Measurements from ENCODE around the gene DDX54. TPM values are rescaled to one million over a fixed set of nuclear protein-coding genes. Genes with fewer than 3 reads are reported as not detected.
A peak's percentile ranks its signal among the peaks of the same experiment; 100 is the strongest.

DDX54 gene
- total RNA-seq, 1 experiment from 2014 or later: 83.0 TPM

GRCh38 chr12:113127791-113128199 lies 57.5 kb downstream of the DDX54 start:
- no peak overlapping the region for H3K4ac ChIP-seq (ENCODE audit: low read depth, low read length)
- peaks cover 6% of the 10 kb centered on the region; the same call in 1 of the 2 replicates for H3K27me3 Mint-ChIP-seq (ENCODE audit: low read depth)
- no peak overlapping the region for H2BK120ac ChIP-seq (ENCODE audit: low read depth, low read length, poor library complexity, severe bottlenecking)
- H3T11ph ChIP-seq (ENCODE audit: low read length): no peak overlapping the region
- H3K18ac ChIP-seq (ENCODE audit: insufficient read length, low read depth, low read length): no peak overlapping the region
- peak overlapping the region in 1 of 3 experiments; percentile 48; a peak in 1 of 7 replicates for H3K27ac Mint-ChIP-seq
- no peak overlapping the region for H4K91ac ChIP-seq (ENCODE audit: insufficient read length, low read depth, low read length)
- H3K56ac ChIP-seq (ENCODE audit: insufficient read length, low read depth, low read length): no peak overlapping the region
- no peak overlapping the region for H2BK20ac ChIP-seq (ENCODE audit: low read depth, low read length, poor library complexity, severe bottlenecking)
- H3K36me3 Mint-ChIP-seq (ENCODE audit: insufficient read depth in 1 of 3, low read depth in 3 of 3): peaks cover 4 to 7% (median 4%) of the 10 kb centered on the region in 3 experiments; a peak in 5 of 7 replicates
- no peak overlapping the region for H2BK5ac ChIP-seq (ENCODE audit: insufficient read length, low read length)
- no peaks in the 10 kb centered on the region for H3K79me1 ChIP-seq (ENCODE audit: insufficient read depth, low read depth, low read length, poor library complexity, severe bottlenecking)
- no peak overlapping the region for H2AFZ ChIP-seq (ENCODE audit: low read length)
- no peaks in the 10 kb centered on the region for H3K79me2 ChIP-seq (ENCODE audit: insufficient read depth, low read length)
- H2BK12ac ChIP-seq (ENCODE audit: insufficient read length, low read depth, low read length): no peak overlapping the region
- no peak overlapping the region for H4K8ac ChIP-seq (replicated peaks; ENCODE audit: insufficient read length, low read depth, low read length)
- no peak overlapping the region for H3K4me2 ChIP-seq (ENCODE audit: insufficient read depth, insufficient read length, low read length)
- H3K9ac ChIP-seq (ENCODE audit: extremely low read depth, insufficient read length, low read length): no peak overlapping the region
- no peak overlapping the region for H4K5ac ChIP-seq (ENCODE audit: insufficient read length, low read depth, low read length)
- peaks cover 4% of the 10 kb centered on the region in 2 experiments; a peak in 3 of 4 replicates for H3K4me1 Mint-ChIP-seq
- H3K23ac ChIP-seq (ENCODE audit: insufficient read length, low read depth, low read length): no peak overlapping the region
- no peak overlapping the region for H3K27ac ChIP-seq (ENCODE audit: insufficient read length, low read depth, low read length)
- H2AK5ac ChIP-seq (ENCODE audit: insufficient read length, low read length): no peak overlapping the region
- WGBS (ENCODE audit: extremely low coverage, insufficient read length, low lambda C conversion rate): no CpG with 5 or more reads among the region's 15 CpGs
- H3K4me1 ChIP-seq (ENCODE audit: insufficient read depth, low read length): no peaks in the 10 kb centered on the region
- no peak overlapping the region for H3K4me3 Mint-ChIP-seq
- H3K14ac ChIP-seq (ENCODE audit: insufficient read depth, low read length): no peak overlapping the region
- H2BK15ac ChIP-seq (ENCODE audit: low read depth, low read length): no peak overlapping the region
- TF ChIP-seq CTCF (conservative IDR thresholded peaks at IDR 0.05): no peak
- DNase-seq: no peak
- no peaks in the 10 kb centered on the region for H3K27me3 ChIP-seq (ENCODE audit: insufficient read depth, low read length)
- H3K9me3 ChIP-seq (ENCODE audit: control insufficient read depth, low read depth, low read length): no peaks in the 10 kb centered on the region
- no peaks in the 10 kb centered on the region for H4K20me1 ChIP-seq (ENCODE audit: control insufficient read depth, insufficient read depth, insufficient read length)
- no peaks in the 10 kb centered on the region for H3K23me2 ChIP-seq (ENCODE audit: insufficient read length, low read depth, low read length, poor library complexity, severe bottlenecking)
- H3K9me3 Mint-ChIP-seq: peaks cover 6% of the 10 kb centered on the region in 2 experiments; a peak in 4 of 5 replicates
